HG02642 (cell line): Measurements from ENCODE around the gene GIGYF1.

ENCODE experiments used
- ATAC-seq: cut with Tn5 transposase; IDR thresholded peaks from one replicate; pipeline ENCODE4 v1.9.1; 2021; ENCODE audit warnings: mild to moderate bottlenecking; ENCODE audit not compliant: unreplicated experiment, poor library complexity

GIGYF1 gene

DNA sequence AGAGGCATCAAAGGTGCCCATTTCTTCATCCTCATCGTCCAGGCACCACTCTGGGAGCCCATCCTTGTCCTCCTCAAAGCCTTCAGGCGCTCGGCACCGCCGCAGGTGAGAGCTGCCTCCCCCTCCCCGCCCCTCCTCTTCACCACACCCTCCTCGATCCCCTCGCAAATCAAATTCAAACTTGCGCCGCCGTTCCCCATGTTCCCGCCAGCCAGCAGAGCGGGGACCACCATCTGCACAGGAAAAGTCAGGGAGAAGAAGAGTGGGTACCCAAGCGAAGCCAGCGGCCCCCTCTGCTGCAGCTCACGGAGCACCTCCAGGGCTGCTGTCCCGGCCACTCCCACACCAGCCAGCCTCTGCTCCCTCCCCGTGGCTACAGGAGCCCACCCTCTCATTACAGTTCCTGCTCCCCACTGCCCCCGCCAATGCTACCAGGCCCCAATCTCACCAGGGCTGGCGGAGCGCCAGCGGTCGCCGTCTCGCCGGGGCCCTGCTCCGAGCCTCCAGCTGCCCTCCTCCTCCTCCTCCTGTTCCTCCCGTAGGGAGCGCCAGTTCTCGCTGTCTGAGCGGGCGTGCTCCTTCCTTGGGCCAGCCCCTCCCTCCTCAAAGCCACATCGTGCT is 7.7 kb downstream of the GIGYF1 start:
- ATAC-seq, result no peak

GRCh38 chr7:100685631-100686145 is 8.4 kb downstream of the GIGYF1 start:
- ATAC-seq, result no peak

DNA sequence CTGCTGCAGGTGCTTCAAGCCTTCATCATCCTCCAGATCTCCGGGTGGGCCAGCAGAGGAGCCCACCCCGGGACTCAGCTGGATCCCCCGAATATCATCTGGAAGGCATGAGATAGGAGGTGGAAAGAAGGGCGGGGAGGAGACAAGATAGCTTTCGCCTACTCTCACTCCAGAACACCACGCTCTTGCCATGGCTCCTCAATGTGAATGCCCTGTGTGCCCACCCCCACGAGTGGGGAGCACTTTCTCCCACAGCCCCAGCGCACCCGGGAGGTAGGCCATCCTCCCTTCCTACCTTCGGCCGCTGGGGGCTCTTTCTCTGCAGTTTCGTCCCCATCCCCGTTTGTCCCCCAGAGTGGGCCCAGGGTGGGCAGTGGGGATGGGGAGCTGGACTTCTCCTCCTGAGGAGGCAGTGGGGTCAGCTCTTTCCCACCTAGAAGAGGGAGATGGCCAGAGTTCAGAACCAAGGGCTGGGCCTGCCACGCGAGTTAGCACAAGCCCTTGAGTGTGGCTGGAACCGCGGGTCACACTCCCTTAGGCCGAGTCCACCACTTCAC is 8.9 kb downstream of the GIGYF1 start:
- no peak for ATAC-seq

DNA sequence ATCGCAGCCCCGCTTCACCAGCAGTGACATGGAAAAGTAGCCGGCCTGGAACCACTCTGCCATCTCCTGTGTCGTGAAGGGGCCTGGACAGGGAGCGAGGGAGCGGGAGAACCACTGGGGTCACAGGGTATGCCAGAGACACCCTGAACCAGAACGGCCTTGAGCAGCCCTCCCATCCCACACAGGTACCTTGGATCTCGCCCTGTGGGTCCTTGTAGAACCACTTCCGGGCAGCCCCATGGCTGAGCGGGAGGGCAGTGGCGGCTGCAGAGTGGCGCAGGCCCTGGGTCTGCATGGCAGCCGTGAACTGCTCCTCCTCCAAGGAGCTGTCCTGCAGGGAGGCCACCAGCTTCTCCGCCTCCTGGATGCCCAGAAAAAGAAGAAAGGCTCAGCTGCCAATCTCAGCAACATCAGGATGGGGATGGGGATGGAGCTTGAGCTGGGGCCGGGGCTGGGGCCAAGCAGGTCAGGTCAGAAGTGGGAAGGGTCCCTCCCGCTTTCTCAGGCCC is 9.5 kb downstream of the GIGYF1 start:
- ATAC-seq, result no peak

GRCh38 chr7:100683659-100684533 is 10.2 kb downstream of the GIGYF1 start:
- ATAC-seq, result no peak

- no peak for ATAC-seq
Measured at GRCh38 chr7:100682991-100683658, 10.9 kb downstream of the GIGYF1 start.

DNA sequence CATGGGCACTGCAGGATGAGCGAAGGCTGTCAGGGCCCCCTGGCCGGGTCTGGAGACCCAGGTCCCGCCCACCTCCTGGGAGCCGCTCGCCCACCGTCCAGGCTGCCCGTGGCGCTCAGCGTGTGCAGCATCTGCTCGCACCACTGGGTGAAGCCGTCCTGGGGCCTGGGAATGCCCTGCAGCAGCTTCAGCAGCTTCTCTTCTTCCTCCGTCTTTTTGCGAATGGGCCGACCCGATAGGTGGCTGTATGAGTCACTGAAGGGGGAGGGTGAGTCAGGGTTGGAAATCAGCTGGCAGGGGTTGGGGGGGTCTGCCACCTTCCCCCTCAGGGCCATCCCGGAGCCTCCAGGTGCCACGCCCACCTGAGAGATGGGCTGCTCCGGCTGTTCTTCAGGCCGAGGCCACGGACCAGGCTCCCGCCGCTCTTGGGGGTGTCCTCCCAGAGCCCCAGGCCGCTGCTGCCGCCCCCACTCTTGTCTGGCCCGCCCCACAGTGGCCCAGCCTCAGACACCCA is 11.8 kb downstream of the GIGYF1 start:
- no peak for ATAC-seq

DNA sequence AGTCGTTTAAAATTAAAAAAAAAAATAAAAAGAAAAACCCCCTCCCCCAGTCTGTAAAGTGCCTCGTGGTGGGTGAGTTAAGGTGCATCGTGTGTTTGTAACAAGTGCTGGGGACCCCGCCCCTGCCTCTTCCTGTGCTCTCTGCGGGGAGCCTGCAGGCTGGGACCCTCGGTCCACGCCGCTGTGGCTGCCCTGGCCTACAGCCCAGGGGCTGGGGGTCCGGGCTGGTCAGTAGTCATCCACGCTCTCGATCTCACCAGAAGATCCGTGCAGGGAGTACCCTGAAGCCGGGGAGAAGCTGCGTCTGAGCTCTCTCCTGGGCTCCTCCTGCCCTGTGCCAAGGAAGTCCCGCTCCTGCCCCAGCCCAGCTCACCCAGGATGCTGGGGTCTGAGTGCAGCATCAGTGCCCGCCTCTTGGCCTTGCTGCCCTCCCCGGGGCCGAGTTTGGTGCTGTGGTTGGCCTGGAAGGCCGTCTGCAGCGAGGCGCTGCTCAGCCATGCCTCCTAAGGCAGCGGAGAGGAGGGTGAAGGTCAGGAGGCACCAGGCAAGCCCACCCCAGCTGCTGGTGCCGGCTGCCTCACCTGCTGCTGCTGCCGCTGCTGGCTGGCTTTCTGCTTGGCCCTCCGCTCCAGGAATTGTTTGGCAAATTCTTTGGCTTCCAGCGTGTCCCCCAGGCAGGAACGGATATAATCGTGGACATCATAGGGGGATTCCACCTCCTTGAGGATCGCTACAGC is 12.4 kb downstream of the GIGYF1 start:
- no peak for ATAC-seq

- ATAC-seq, result no peak
Measured at GRCh38 chr7:100680576-100681271, 13.3 kb downstream of the GIGYF1 start.

DNA sequence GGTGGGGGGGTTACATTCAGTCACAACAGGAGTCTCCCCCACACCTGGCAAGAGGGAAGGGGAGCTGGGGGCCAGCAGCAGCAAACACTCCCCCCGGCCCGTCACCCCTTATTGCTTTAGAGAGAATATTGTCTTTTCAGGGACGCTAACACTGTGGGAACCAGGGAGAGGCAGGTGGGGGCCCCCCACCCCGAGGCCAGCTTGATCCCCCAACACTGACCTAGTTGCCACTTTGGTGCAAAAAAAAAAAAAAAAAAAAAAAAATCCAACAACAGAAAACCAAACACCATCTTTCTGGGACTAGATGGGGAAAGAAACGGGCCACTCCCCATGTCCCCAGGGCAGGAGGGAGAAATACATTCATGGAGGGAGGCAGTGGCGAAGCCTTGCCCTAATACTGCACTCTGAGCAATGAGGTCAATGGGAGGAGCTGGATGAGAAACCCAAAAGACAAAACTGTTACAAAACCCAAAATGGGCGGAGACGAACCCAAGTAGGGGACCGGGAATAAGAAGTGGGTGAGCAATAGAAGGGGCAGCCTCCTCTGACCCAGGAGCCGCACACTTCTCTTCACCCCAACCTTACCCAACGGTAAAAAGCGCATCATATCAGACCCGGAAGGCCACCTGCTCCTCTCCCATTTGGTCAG is 14.0 kb downstream of the GIGYF1 start:
- ATAC-seq, result no peak

DNA sequence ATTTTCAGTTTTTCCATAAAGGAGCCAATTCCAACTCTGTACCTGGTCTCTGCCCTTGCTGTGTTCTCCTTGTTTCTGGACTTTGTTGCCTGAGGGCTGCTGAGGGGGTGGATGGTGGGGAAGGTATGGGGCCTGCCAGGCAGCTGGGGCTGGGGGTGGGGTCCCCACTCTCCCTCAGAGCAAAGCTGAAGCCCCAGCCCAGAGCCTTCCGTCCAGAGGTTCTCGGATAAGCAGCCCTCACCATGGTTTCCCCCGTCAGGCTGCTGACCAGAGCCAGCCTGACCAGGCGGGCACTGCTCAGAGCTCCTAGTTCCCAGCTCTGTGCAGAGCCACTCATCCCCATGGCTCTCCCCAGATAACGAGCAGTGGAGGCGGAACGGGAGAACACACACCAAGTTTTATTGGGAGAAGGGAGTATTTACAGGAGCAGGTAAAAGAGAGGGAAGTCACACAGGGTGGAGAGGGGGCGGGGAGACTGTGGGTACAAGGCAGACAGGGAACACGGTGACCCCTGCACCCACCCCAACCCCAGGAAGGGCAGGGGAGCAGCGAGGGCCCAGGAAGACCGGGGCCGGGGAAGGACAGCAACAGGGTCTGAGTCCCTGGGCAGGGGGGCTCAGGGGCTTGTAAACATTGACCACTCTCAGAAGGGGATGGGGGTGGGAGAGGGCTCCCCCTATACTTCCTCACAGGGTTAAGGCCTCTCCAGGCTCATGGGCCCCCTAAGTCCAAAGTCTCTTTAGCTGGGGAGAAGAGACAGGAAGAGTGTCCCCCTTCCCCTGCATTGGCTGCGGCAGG is 14.7 kb downstream of the GIGYF1 start:
- no peak for ATAC-seq

DNA sequence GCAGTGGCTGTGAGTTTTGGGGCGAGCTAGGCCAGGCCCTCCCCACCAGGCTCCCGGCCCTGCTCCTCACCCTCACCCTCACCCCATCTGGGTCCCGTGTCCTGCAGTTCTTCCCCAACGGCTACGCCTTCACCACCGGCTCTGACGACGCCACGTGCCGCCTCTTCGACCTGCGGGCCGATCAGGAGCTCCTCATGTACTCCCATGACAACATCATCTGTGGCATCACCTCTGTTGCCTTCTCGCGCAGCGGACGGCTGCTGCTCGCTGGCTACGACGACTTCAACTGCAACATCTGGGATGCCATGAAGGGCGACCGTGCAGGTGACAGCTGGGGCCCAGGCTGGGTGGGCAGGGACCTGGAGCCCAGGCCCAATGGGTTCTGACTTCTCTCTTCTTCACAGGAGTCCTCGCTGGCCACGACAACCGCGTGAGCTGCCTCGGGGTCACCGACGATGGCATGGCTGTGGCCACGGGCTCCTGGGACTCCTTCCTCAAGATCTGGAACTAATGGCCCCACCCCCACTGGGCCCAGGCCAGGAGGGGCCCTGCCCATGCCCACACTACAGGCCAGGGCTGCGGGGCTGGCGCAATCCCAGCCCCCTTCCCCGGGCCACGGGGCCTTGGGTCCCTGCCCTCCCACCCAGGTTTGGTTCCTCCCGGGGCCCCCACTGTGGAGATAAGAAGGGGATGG is 15.6 kb downstream of the GIGYF1 start:
- ATAC-seq, result no peak

- ATAC-seq, result no peak
Measured at GRCh38 chr7:100677308-100678267, 16.5 kb downstream of the GIGYF1 start.

DNA sequence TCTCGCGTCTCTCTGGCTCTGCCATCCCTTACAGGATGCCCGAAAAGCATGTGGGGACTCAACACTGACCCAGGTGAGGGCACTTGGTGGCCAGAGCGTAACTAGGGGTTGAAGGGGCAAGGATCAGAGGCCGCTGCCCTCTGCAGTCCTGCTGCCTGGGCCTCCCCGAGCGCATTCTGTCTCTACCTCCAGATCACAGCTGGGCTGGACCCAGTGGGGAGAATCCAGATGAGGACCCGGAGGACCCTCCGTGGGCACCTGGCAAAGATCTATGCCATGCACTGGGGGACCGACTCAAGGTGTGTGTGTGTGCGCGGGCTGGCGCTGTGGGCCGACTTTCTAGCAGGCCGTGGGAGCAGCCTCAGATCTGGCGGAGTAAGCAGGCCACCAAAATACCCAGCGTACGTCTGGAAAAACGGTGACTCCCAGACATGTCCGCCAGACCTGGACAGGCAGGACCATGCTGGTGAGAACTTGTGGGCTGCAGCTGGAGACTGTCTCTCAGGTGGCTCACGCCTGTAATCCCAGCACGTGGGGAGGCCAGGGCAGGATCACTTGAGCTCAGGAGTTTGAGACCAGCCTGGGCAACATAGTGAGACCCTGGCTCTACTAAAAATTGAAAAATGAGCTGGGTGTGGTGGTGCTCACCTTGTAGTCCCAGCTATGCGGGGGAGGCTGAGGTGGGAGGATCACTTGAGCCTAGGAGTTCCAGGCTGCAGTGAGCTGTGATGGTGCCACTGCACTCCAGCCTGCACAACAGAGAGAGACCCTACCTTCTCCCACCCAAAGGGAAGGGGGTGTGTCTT is 17.3 kb downstream of the GIGYF1 start:
- no peak for ATAC-seq

DNA sequence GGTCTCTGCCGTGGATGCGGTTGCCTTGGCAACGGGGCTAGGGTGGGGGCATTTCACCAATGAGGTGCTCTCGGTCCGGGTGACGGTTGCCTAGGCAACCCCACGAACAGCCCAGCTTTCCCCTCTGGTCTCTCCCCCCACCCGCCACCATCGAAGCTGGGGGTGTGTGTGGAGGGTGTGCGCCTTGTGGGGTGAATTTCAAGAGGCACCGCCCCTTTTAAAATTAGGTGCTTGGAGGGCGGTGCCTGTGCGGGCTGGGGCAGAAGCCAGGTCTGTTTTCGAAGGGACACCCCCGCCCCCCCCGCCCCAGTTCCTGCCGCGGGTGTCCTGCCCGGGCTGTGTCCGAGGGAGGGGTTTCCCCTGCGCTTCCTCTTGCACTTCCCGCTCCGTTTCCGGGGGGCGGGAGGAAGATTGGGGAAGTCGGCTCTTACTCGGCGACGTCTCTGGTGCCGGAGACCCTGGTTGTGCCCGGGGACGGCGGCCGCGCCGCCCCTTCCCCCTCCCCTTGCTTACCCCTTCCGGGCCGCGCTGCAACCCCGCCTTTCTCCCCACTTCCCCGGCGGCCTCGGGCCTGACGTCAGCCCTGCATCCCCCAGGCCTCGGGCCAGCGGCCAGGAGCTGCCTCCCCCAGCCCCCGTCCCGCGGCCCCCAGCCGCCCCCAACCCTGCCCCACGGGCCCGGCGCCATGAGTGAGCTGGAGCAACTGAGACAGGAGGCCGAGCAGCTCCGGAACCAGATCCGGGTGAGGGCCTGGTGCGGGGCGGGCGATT is 18.3 kb downstream of the GIGYF1 start:
- ATAC-seq, result peak; percentile 30
